Astrocyte (in vitro differentiated cells and primary cell): ENCODE data around the gene FKRP. TPM values are rescaled to one million over a fixed set of nuclear protein-coding genes. Genes with fewer than 3 reads are reported as not detected.

Source experiments
- DNase-seq: peaks from one replicate; pipeline ENCODE4 v3.0.0-alpha.2; 2010; ENCODE audit warnings: low read depth
- FAIRE-seq: peaks from 2 replicates; lab custom pipeline; 2011; peaks lifted over from hg19 to GRCh38; lab: Jason Lieb, UNC
- H2AFZ ChIP-seq: 2 replicates; pipeline ENCODE4 v1.6.0; 2012; ENCODE audit warnings: low read depth, low read length, inconsistent platforms
- H3K27ac ChIP-seq: 2 replicates; pipeline ENCODE4 v1.5.1; 2011; ENCODE audit warnings: low read depth, low read length, inconsistent platforms
- H3K27me3 ChIP-seq: 2 replicates; pipeline ENCODE4 v1.6.0; 2011; ENCODE audit warnings: low read length, inconsistent platforms; ENCODE audit not compliant: insufficient read depth
- H3K36me3 ChIP-seq: 2 replicates; pipeline ENCODE4 v1.5.1; 2011; ENCODE audit warnings: low read length, inconsistent platforms; ENCODE audit not compliant: insufficient read depth
- H3K4me1 ChIP-seq: 2 replicates; pipeline ENCODE4 v1.5.1; 2011; ENCODE audit warnings: low read length, inconsistent platforms; ENCODE audit not compliant: insufficient read depth
- H3K4me2 ChIP-seq: 2 replicates; pipeline ENCODE4 v1.6.0; 2012; ENCODE audit warnings: low read length, inconsistent platforms
- H3K4me3 ChIP-seq: 2 replicates; pipeline ENCODE4 v1.5.1; 2011; ENCODE audit warnings: low read depth, mild to moderate bottlenecking, low read length, inconsistent platforms; ENCODE audit not compliant: insufficient read depth
- H3K79me2 ChIP-seq: 2 replicates; pipeline ENCODE4 v1.6.0; 2012; ENCODE audit warnings: mild to moderate bottlenecking, low read length, inconsistent platforms; ENCODE audit not compliant: insufficient read depth
- H3K9ac ChIP-seq: 2 replicates; pipeline ENCODE4 v1.6.0; 2012; ENCODE audit warnings: mild to moderate bottlenecking, low read length, inconsistent platforms
- H3K9me3 ChIP-seq: 2 replicates; pipeline ENCODE4 v1.5.1; 2012; ENCODE audit warnings: low read depth, mild to moderate bottlenecking, low read length, inconsistent platforms; ENCODE audit not compliant: insufficient read depth
- H4K20me1 ChIP-seq: 2 replicates; pipeline ENCODE4 v1.6.0; 2012; ENCODE audit warnings: low read length, inconsistent platforms; ENCODE audit not compliant: insufficient read depth
- H3K27ac Mint-ChIP-seq: one replicate; pipeline ENCODE4 v1.8.0; 2021; ENCODE audit warnings: mild to moderate bottlenecking, mixed read lengths; ENCODE audit not compliant: unreplicated experiment
- H3K27me3 Mint-ChIP-seq: one replicate; pipeline ENCODE4 v1.8.0; 2021; ENCODE audit warnings: low read depth, mixed read lengths; ENCODE audit not compliant: unreplicated experiment
- H3K36me3 Mint-ChIP-seq: one replicate; pipeline ENCODE4 v1.8.0; 2021; ENCODE audit warnings: low read depth, mixed read lengths; ENCODE audit not compliant: unreplicated experiment
- H3K4me1 Mint-ChIP-seq: one replicate; pipeline ENCODE4 v1.8.0; 2021; ENCODE audit warnings: low read depth, mixed read lengths; ENCODE audit not compliant: unreplicated experiment
- H3K4me3 Mint-ChIP-seq: one replicate; pipeline ENCODE4 v1.8.0; 2021; ENCODE audit warnings: mild to moderate bottlenecking, moderate library complexity, mixed read lengths; ENCODE audit not compliant: unreplicated experiment
- H3K9me3 Mint-ChIP-seq: one replicate; pipeline ENCODE4 v1.8.0; 2021; ENCODE audit warnings: mild to moderate bottlenecking, mixed read lengths; ENCODE audit not compliant: unreplicated experiment
- EZH2 ChIP-seq: IDR thresholded peaks from 2 replicates; pipeline ENCODE4 v1.6.1; 2012; ENCODE audit warnings: mild to moderate bottlenecking, low read length, inconsistent platforms; ENCODE audit not compliant: insufficient read depth
- total RNA-seq: library from RNA; stranded (reverse); gene quantifications from 2 replicates; pipeline ENCODE4 v1.2.1, GENCODE V29; 2021
- TF ChIP-seq, protein P1 (sequence below): IDR thresholded peaks from 2 replicates; pipeline ENCODE4 v1.5.1; 2011; ENCODE audit warnings: low read depth, mild to moderate bottlenecking, inconsistent platforms, low read length, moderate library complexity; ENCODE audit not compliant: insufficient read depth

The FKRP gene
- total RNA-seq, 1 donor from 2014 or later, result 25.1 TPM

DNA sequence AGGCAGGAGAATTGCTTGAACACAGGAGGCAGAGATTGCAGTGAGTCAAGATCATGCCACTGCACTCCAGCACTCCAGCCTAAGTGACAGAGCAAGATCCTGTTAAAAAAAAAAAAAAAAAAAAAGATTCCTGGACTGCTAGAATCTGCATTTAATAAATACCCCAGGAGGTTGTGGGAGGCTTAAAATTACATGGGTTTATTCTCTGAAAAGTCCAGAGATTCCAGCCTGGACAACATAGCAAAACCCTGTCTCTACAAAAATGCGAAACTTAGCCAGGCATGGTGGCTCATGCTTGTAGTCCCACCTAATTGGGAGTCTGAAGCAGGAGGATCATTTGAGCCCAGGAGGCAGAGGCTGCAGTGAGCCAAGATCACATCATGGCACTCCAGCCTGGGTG lies 52.0 kb downstream of the FKRP start:
- H3K27me3 Mint-ChIP-seq, result no peaks in the 10 kb centered on the region
- H3K27ac ChIP-seq, result no peak overlapping the region
- no peaks in the 10 kb centered on the region for H3K9me3 Mint-ChIP-seq
- no peaks in the 10 kb centered on the region for H3K9me3 ChIP-seq
- H3K4me3 ChIP-seq, result no peak overlapping the region
- FAIRE-seq (no peak), DNase-seq (no peak)
- TF ChIP-seq EZH2, result no peak
- TF ChIP-seq, protein P1, sequence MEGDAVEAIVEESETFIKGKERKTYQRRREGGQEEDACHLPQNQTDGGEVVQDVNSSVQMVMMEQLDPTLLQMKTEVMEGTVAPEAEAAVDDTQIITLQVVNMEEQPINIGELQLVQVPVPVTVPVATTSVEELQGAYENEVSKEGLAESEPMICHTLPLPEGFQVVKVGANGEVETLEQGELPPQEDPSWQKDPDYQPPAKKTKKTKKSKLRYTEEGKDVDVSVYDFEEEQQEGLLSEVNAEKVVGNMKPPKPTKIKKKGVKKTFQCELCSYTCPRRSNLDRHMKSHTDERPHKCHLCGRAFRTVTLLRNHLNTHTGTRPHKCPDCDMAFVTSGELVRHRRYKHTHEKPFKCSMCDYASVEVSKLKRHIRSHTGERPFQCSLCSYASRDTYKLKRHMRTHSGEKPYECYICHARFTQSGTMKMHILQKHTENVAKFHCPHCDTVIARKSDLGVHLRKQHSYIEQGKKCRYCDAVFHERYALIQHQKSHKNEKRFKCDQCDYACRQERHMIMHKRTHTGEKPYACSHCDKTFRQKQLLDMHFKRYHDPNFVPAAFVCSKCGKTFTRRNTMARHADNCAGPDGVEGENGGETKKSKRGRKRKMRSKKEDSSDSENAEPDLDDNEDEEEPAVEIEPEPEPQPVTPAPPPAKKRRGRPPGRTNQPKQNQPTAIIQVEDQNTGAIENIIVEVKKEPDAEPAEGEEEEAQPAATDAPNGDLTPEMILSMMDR, result no peak
- H3K4me3 Mint-ChIP-seq, result no peak overlapping the region
- peaks cover 6% of the 10 kb centered on the region for H3K4me1 ChIP-seq
- H3K27ac Mint-ChIP-seq, result no peak overlapping the region
- no peaks in the 10 kb centered on the region for H3K36me3 Mint-ChIP-seq
- H3K27me3 ChIP-seq, result no peaks in the 10 kb centered on the region
- no peak overlapping the region for H3K9ac ChIP-seq
- H3K4me1 Mint-ChIP-seq, result peaks cover 5% of the 10 kb centered on the region
- H4K20me1 ChIP-seq, result no peaks in the 10 kb centered on the region
- H3K79me2 ChIP-seq, result no peaks in the 10 kb centered on the region
- no peak overlapping the region for H3K4me2 ChIP-seq
- H2AFZ ChIP-seq, result no peak overlapping the region
- no peaks in the 10 kb centered on the region for H3K36me3 ChIP-seq

- Mint-ChIP-seq H3K36me3 (no peaks in the 10 kb centered on the region), H3K27me3 (no peaks in the 10 kb centered on the region)
- DNase-seq, result no peak
These were observed 52.9 kb downstream of the FKRP start for GRCh38 chr19:46798713-46799112.

GRCh38 chr19:46802152-46802551 lies 56.3 kb downstream of the FKRP start:
- peaks cover 3% of the 10 kb centered on the region for H3K27me3 Mint-ChIP-seq
- Histone ChIP-seq H3K79me2 (no peaks in the 10 kb centered on the region), H3K9ac (no peak overlapping the region), H3K27me3 (no peaks in the 10 kb centered on the region), H4K20me1 (no peaks in the 10 kb centered on the region), H3K4me2 (no peak overlapping the region), H3K36me3 (no peaks in the 10 kb centered on the region), H3K4me3 (no peak overlapping the region), H3K9me3 (no peaks in the 10 kb centered on the region), H3K4me1 (no peaks in the 10 kb centered on the region), H3K27ac (no peak overlapping the region), H2AFZ (no peak overlapping the region)
- DNase-seq, result no peak
- no peak overlapping the region for H3K27ac Mint-ChIP-seq
- H3K4me3 Mint-ChIP-seq, result no peak overlapping the region
- no peaks in the 10 kb centered on the region for H3K4me1 Mint-ChIP-seq
- H3K9me3 Mint-ChIP-seq, result no peaks in the 10 kb centered on the region
- TF ChIP-seq, protein P1, result no peak
- no peaks in the 10 kb centered on the region for H3K36me3 Mint-ChIP-seq
- FAIRE-seq, result no peak

More at GRCh38 chr19:46798713-46799112, 52.9 kb downstream of the FKRP start:
- TF ChIP-seq, protein P1, result no peak
- no peak for TF ChIP-seq EZH2
- H3K27ac ChIP-seq, result no peak overlapping the region
- no peak for FAIRE-seq
- Mint-ChIP-seq H3K4me3 (no peak overlapping the region), H3K27ac (no peak overlapping the region), H3K4me1 (no peaks in the 10 kb centered on the region), H3K9me3 (no peaks in the 10 kb centered on the region)
- no peak overlapping the region for H3K9ac ChIP-seq
- H3K36me3 ChIP-seq, result no peaks in the 10 kb centered on the region
- H3K4me3 ChIP-seq, result no peak overlapping the region
- peaks cover 6% of the 10 kb centered on the region for H3K4me1 ChIP-seq
- no peaks in the 10 kb centered on the region for H3K27me3 ChIP-seq
- no peaks in the 10 kb centered on the region for H3K9me3 ChIP-seq
- no peaks in the 10 kb centered on the region for H4K20me1 ChIP-seq
- no peak overlapping the region for H3K4me2 ChIP-seq
- H3K79me2 ChIP-seq, result no peaks in the 10 kb centered on the region
- H2AFZ ChIP-seq, result no peak overlapping the region
